GM12878 (cell line): ENCODE results near the gene AXIN1. TPM values are rescaled to one million over a fixed set of nuclear protein-coding genes. Genes with fewer than 3 reads are reported as not detected.

Experiments
- ATAC-seq: fragments of 200-7000 bp; cut with Tn5 transposase; 3 replicates; pipeline ENCODE4 v1.9.1; 2020; ENCODE audit warnings: mild to moderate bottlenecking, moderate library complexity
- BruUV-seq: library from RNA; stranded (reverse); fragments of 400-500 nt; replicated peaks from 2 replicates; lab custom pipeline; 2021; lab: Mats Ljungman, UMichigan
- CTCF ChIA-PET: fragments of 300-600 bp; sonication (Branson Sonifier 250); formaldehyde crosslinking; extraction: SDS; loops from one replicate; lab custom pipeline; 2021; ENCODE audit warnings: inconsistent platforms; lab: Yijun Ruan, JAX
- POLR2A ChIA-PET: fragments of 350-600 bp; formaldehyde crosslinking; extraction: SDS; loops from one replicate; lab custom pipeline; 2021; ENCODE audit warnings: inconsistent platforms; lab: Charles Lee
- RAD21 ChIA-PET: fragments of 300-600 bp; sonication (Branson Sonifier 250); formaldehyde crosslinking; loops from one replicate; lab custom pipeline; 2023; ENCODE audit warnings: antibody characterized with exemption; ENCODE audit not compliant: unreplicated experiment; lab: Charles Lee
- SMC1A ChIA-PET: fragments of 300-600 bp; sonication (Branson Sonifier 250); formaldehyde crosslinking; loops from one replicate; lab custom pipeline; 2023; ENCODE audit not compliant: unreplicated experiment, uncharacterized antibody; lab: Charles Lee
- DNase-seq: peaks from one replicate; pipeline ENCODE4 v3.0.0-alpha.2; 2011; ENCODE audit warnings: low read depth, low spot score
- FAIRE-seq: peaks from 3 replicates; lab custom pipeline; 2011; peaks lifted over from hg19 to GRCh38; lab: Jason Lieb, UNC
- H2AFZ ChIP-seq: 2 replicates; pipeline ENCODE4 v1.6.0; 2011; ENCODE audit warnings: low read depth, low read length, control low read depth; ENCODE audit not compliant: control insufficient read depth
- H3K27ac ChIP-seq: 2 replicates; pipeline ENCODE4 v1.5.1; 2011; ENCODE audit warnings: control low read depth; ENCODE audit not compliant: control insufficient read depth, insufficient read depth
- H3K27me3 ChIP-seq, 2 experiments: replicated peaks in 1 of 2; 2 replicates each; pipeline versions ENCODE4 v1.6.0 to v1.6.1; 2011; ENCODE audit warnings: low read length in 1 of 2; ENCODE audit not compliant: control insufficient read depth in 2 of 2, insufficient read depth in 2 of 2
- H3K36me3 ChIP-seq, 2 experiments: 2 replicates each; pipeline ENCODE4 v1.5.1; 2011; ENCODE audit warnings: low read length in 1 of 2; ENCODE audit not compliant: control insufficient read depth in 2 of 2, insufficient read depth in 2 of 2
- H3K4me1 ChIP-seq: 2 replicates; pipeline ENCODE4 v1.6.1; 2011; ENCODE audit warnings: mild to moderate bottlenecking, low read length, moderate library complexity, mixed read lengths; ENCODE audit not compliant: control insufficient read depth, insufficient read depth
- H3K4me2 ChIP-seq: 2 replicates; pipeline ENCODE4 v1.6.0; 2011; ENCODE audit warnings: control low read depth; ENCODE audit not compliant: control insufficient read depth, insufficient read depth
- H3K4me3 ChIP-seq: fragments of 200-600 bp; sonication (generic); 2 replicates; pipeline ENCODE4 v1.5.1; 2016
- H3K79me2 ChIP-seq: 2 replicates; pipeline ENCODE4 v1.6.0; 2011; ENCODE audit warnings: low read length; ENCODE audit not compliant: control insufficient read depth, insufficient read depth
- H3K9ac ChIP-seq: 2 replicates; pipeline ENCODE4 v1.8.0; 2011; ENCODE audit warnings: low read length, control low read depth, mixed read lengths; ENCODE audit not compliant: control insufficient read depth, insufficient read depth
- H3K9me3 ChIP-seq: replicated peaks from 3 replicates; pipeline ENCODE4 v1.5.1; 2011; ENCODE audit warnings: mild to moderate bottlenecking, low read length; ENCODE audit not compliant: control insufficient read depth, insufficient read depth
- H4K20me1 ChIP-seq: 2 replicates; pipeline ENCODE4 v1.6.0; 2011; ENCODE audit not compliant: control insufficient read depth, insufficient read depth
- CHD4 ChIP-seq: fragments of 200-600 bp; sonication (generic); IDR thresholded peaks from 2 replicates; pipeline ENCODE4 v1.6.1; 2016; ENCODE audit warnings: mild to moderate bottlenecking
- HDAC2 ChIP-seq: fragments of 200-600 bp; sonication (generic); IDR thresholded peaks from 2 replicates; pipeline ENCODE4 v1.6.1; 2017
- JUND ChIP-seq: IDR thresholded peaks from 2 replicates; pipeline ENCODE4 v1.6.1; 2012; ENCODE audit warnings: low read depth, mild to moderate bottlenecking, low read length, improper control_type of control experiment, moderate library complexity
- MEF2A ChIP-seq: IDR thresholded peaks from 2 replicates; pipeline ENCODE4 v1.6.1; 2011; ENCODE audit warnings: low read depth, mild to moderate bottlenecking, low read length, moderate library complexity; ENCODE audit not compliant: insufficient read depth
- NR2F1 ChIP-seq: fragments of 450-650 bp; conservative IDR thresholded peaks from 2 replicates; pipeline ENCODE4 v1.6.1; 2017; ENCODE audit warnings: mild to moderate bottlenecking
- PRDM15 ChIP-seq: fragments of 450-650 bp; formaldehyde crosslinking; IDR thresholded peaks from 2 replicates; pipeline ENCODE4 v1.4.0; 2020; ENCODE audit warnings: mild to moderate bottlenecking, moderate library complexity
- STAT3 ChIP-seq: IDR thresholded peaks from 2 replicates; pipeline ENCODE4 v1.6.1; 2011; ENCODE audit warnings: low read depth, low read length, improper control_type of control experiment
- TCF7 ChIP-seq: IDR thresholded peaks from 2 replicates; pipeline ENCODE4 v1.6.1; 2014; ENCODE audit warnings: antibody characterized with exemption, borderline replicate concordance
- WGBS: methylation state at CpG from one replicate; pipeline ENCODE4 v1.1.6; 2016; ENCODE audit warnings: low lambda C conversion rate; ENCODE audit not compliant: insufficient replicate concordance, insufficient coverage; ENCODE audit errors: missing lambda C conversion rate; 5-methylcytosine and 5-hydroxymethylcytosine counted together
- in situ Hi-C: fragments of 300-500 bp; cut with MboI; formaldehyde crosslinking; loops from 9 replicates; pipeline ENCODE4 v1.14.3; 2018; ENCODE audit warnings: mixed read lengths
- intact Hi-C: fragments of 100-400 bp; cut with micrococcal nuclease; formaldehyde crosslinking; loops from one replicate; pipeline ENCODE4 v1.14.2; 2022; ENCODE audit not compliant: unreplicated experiment
- polyA plus RNA-seq, 11 experiments: library from polyadenylated mRNA; depleted of rRNA in 4 of 11; unstranded in 6 of 11; stranded (reverse) in 5 of 11; fragments of >200 nt; fragmentation: Nextera tagmentation in 4 of 11; fragmentation: Illumina TruSeq in 1 of 11; extraction: Ambion mirVana in 4 of 11; extraction: Trizol in 1 of 11; gene quantifications; 1 replicate in 1 of 11; 2 replicates in 10 of 11; pipeline versions ENCODE4 v1.2.1 to v1.2.3, GENCODE V29; 2011 to 2016; ENCODE audit warnings: inconsistent platforms in 2 of 11, missing spikeins in 2 of 11, low read depth in 1 of 11
- total RNA-seq, 4 experiments: library from RNA; depleted of rRNA in 3 of 4; stranded (reverse); fragments of >200 nt in 3 of 4; fragmentation: Illumina TruSeq in 1 of 4; extraction: Trizol in 1 of 4; gene quantifications; 2 replicates each; pipeline versions ENCODE4 v1.2.1 to v1.2.3, GENCODE V29; 2013 to 2021
- TF ChIP-seq, protein P1 (sequence below): fragments of 450-650 bp; formaldehyde crosslinking; IDR thresholded peaks from 2 replicates; pipeline ENCODE4 v1.5.0; 2022; ENCODE audit warnings: mild to moderate bottlenecking, missing genetic modification characterization
- TF ChIP-seq, protein P2 (sequence below), 3 experiments: IDR thresholded peaks in 2 of 3; conservative IDR thresholded peaks in 1 of 3; 2 replicates each; pipeline ENCODE4 v1.5.1; 2011; ENCODE audit warnings: low read depth in 3 of 3, low read length in 3 of 3, mild to moderate bottlenecking in 3 of 3, control low read depth in 2 of 3, moderate library complexity in 2 of 3, inconsistent platforms in 1 of 3, mixed read lengths in 1 of 3; ENCODE audit not compliant: control insufficient read depth in 2 of 3, insufficient read depth in 1 of 3; ENCODE audit errors: extremely low read depth in 1 of 3

The AXIN1 gene
- total and polyA plus RNA-seq, 10 of the 15 experiments (the other 5 are each of a cell fraction or from before 2014, with no cell fraction given) = 0.26 to 27.1 (median 7.7) TPM

DNA sequence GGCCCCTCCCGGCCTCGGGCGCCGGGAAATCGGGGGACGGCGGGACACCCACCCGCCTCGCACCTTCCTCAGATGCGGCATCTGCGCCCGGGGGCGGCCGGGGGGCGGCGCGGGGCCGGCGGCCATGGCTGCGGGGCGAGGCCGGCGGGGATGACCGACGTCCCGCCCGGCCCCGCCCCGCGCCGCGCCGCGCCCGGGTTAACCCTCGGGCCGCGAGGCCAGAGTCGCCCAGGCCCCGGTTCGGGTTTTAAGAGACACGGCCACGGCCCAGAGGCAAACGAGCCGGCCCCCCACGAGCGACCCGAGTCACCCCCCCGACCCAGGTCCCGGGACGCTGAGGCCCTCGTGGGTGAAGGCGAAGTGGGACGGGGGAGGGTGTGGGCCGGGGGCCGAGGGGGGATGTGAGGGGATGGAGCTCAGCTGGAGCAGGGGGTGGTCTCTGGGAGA is 76.7 kb downstream of the AXIN1 start, which contains the start of gene RGS11:
RGS11 (minus strand) TSS at position 159 of the 447 bp plus-strand sequence; CDS start at position 126, 33 bp downstream.
- Histone ChIP-seq H3K79me2 (no peaks in the 10 kb centered on the region), H3K4me2 (peak within 1 kb of the TSS; percentile 42; the same call in 1 of the 2 replicates), H3K4me3 (no peak within 1 kb of the TSS), H3K36me3 (no peaks in the 10 kb centered on the region), H3K4me1 (no peaks in the 10 kb centered on the region), H3K27me3 (peaks cover 0 to 3% of the 10 kb centered on the region in 2 experiments; a peak in 2 of 4 replicates), H4K20me1 (no peaks in the 10 kb centered on the region), H3K9me3 (no peaks in the 10 kb centered on the region), H3K27ac (no peak within 1 kb of the TSS), H2AFZ (no peak within 1 kb of the TSS), H3K9ac (no peak within 1 kb of the TSS)
- ChIA-PET RAD21 (no interaction called here), SMC1A (no interaction called here), CTCF (no interaction called here), POLR2A (no interaction called here)
- intact Hi-C loops = no loop called here
- in situ Hi-C loops = no loop called here
- no peak for FAIRE-seq
- TF ChIP-seq NR2F1 (no peak), CHD4 (no peak), PRDM15 (no peak), STAT3 (no peak), JUND (no peak), TCF7 (no peak), MEF2A (no peak), HDAC2 (no peak)
- TF ChIP-seq, protein P1, sequence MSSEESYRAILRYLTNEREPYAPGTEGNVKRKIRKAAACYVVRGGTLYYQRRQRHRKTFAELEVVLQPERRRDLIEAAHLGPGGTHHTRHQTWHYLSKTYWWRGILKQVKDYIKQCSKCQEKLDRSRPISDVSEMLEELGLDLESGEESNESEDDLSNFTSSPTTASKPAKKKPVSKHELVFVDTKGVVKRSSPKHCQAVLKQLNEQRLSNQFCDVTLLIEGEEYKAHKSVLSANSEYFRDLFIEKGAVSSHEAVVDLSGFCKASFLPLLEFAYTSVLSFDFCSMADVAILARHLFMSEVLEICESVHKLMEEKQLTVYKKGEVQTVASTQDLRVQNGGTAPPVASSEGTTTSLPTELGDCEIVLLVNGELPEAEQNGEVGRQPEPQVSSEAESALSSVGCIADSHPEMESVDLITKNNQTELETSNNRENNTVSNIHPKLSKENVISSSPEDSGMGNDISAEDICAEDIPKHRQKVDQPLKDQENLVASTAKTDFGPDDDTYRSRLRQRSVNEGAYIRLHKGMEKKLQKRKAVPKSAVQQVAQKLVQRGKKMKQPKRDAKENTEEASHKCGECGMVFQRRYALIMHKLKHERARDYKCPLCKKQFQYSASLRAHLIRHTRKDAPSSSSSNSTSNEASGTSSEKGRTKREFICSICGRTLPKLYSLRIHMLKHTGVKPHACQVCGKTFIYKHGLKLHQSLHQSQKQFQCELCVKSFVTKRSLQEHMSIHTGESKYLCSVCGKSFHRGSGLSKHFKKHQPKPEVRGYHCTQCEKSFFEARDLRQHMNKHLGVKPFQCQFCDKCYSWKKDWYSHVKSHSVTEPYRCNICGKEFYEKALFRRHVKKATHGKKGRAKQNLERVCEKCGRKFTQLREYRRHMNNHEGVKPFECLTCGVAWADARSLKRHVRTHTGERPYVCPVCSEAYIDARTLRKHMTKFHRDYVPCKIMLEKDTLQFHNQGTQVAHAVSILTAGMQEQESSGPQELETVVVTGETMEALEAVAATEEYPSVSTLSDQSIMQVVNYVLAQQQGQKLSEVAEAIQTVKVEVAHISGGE (CRISPR knock-in tag) = no peak
- TF ChIP-seq, protein P2, sequence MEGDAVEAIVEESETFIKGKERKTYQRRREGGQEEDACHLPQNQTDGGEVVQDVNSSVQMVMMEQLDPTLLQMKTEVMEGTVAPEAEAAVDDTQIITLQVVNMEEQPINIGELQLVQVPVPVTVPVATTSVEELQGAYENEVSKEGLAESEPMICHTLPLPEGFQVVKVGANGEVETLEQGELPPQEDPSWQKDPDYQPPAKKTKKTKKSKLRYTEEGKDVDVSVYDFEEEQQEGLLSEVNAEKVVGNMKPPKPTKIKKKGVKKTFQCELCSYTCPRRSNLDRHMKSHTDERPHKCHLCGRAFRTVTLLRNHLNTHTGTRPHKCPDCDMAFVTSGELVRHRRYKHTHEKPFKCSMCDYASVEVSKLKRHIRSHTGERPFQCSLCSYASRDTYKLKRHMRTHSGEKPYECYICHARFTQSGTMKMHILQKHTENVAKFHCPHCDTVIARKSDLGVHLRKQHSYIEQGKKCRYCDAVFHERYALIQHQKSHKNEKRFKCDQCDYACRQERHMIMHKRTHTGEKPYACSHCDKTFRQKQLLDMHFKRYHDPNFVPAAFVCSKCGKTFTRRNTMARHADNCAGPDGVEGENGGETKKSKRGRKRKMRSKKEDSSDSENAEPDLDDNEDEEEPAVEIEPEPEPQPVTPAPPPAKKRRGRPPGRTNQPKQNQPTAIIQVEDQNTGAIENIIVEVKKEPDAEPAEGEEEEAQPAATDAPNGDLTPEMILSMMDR (IDR thresholded peaks at IDR 0.05 in 2 of 3, conservative IDR thresholded peaks at IDR 0.05 in 1 of 3; ENCODE audit: control insufficient read depth in 2 of 3, extremely low read depth in 1 of 3, insufficient read depth in 1 of 3, low read depth in 3 of 3, low read length in 3 of 3) = no peak
- BruUV-seq = no TSS peak
- no CpG with 5 or more reads among the region's 56 CpGs for WGBS
- no peak for DNase-seq
- ATAC-seq = no peak
